ENCODE measurements around the gene APOL1.
"Not testable (repeated sequence)": the region's sequence is repeated elsewhere in the genome, so short reads cannot be mapped to it uniquely, and the experiment has no call there.

The APOL1 gene

GRCh38 chr22:36246718-36247117 lies 6.2 kb upstream of the APOL1 start:
- no peak for DNase-seq

GRCh38 chr22:36247955-36248354 lies 5.0 kb upstream of the APOL1 start:
- no peak for DNase-seq

- no peak for DNase-seq
These were observed 3.8 kb upstream of the APOL1 start for GRCh38 chr22:36249160-36249559.

- not testable (repeated sequence) for DNase-seq
These were observed 2.5 kb upstream of the APOL1 start for GRCh38 chr22:36250292-36250960.

GRCh38 chr22:36251979-36252608 lies 839 bp upstream of the APOL1 start:
- not testable (repeated sequence) for DNase-seq

- peak; percentile 25 for DNase-seq
These were observed 874 bp downstream of the APOL1 start for GRCh38 chr22:36253523-36254490.

GRCh38 chr22:36255572-36255971 lies 2.6 kb downstream of the APOL1 start:
- DNase-seq = not testable (repeated sequence)

GRCh38 chr22:36256478-36256877 lies 3.5 kb downstream of the APOL1 start:
- DNase-seq = no peak

- no peak for DNase-seq
These were observed 4.4 kb downstream of the APOL1 start for GRCh38 chr22:36257308-36257707.

GRCh38 chr22:36257948-36258670 lies 5.2 kb downstream of the APOL1 start:
- DNase-seq = no peak

GRCh38 chr22:36258701-36259614 lies 6.0 kb downstream of the APOL1 start:
- DNase-seq = no peak

- DNase-seq = no peak
These were observed 6.8 kb downstream of the APOL1 start for GRCh38 chr22:36259615-36260300.

GRCh38 chr22:36261675-36262074 lies 8.7 kb downstream of the APOL1 start:
- not testable (repeated sequence) for DNase-seq

GRCh38 chr22:36262307-36262706 lies 9.4 kb downstream of the APOL1 start:
- DNase-seq = not testable (repeated sequence)

GRCh38 chr22:36263216-36263673 lies 10.3 kb downstream of the APOL1 start:
- not testable (repeated sequence) for DNase-seq

GRCh38 chr22:36263886-36264664 lies 11.1 kb downstream of the APOL1 start:
- not testable (repeated sequence) for DNase-seq

GRCh38 chr22:36267058-36267457 lies 14.1 kb downstream of the APOL1 start:
- DNase-seq = no peak

GRCh38 chr22:36267896-36268485 lies 15.1 kb downstream of the APOL1 start:
- no peak for DNase-seq

GRCh38 chr22:36271231-36271630 lies 18.3 kb downstream of the APOL1 start:
- not testable (repeated sequence) for DNase-seq

- peak; percentile 34 for DNase-seq
These were observed 19.0 kb downstream of the APOL1 start for GRCh38 chr22:36271951-36272350.
